Left lung (tissue), 10 donors: ENCODE results near the gene ALPG. TPM values are rescaled to one million over a fixed set of nuclear protein-coding genes. Genes with fewer than 3 reads are reported as not detected.
"Not testable (repeated sequence)": the region's sequence is repeated elsewhere in the genome, so short reads cannot be mapped to it uniquely, and the experiment has no call there.

Experiments
- ATAC-seq: fragments of 200-7000 bp; cut with Tn5 transposase; one replicate; pipeline ENCODE4 v1.9.1; 2020; ENCODE audit warnings: moderate library complexity
- DNase-seq, 4 donors: peaks; one replicate each; pipeline ENCODE4 v3.0.0-alpha.2; 2013 to 2020
- H3K27ac ChIP-seq, 2 donors: fragments of 200-600 bp; sonication (generic) in 1 of 2; one replicate each; pipeline versions ENCODE4 v1.5.0 to v1.8.0; 2020 to 2021
- H3K27me3 ChIP-seq, 2 donors: fragments of 200-600 bp; sonication (generic) in 1 of 2; one replicate each; pipeline versions ENCODE4 v1.5.0 to v1.8.0; 2020 to 2021
- H3K36me3 ChIP-seq, 2 donors: fragments of 200-600 bp; sonication (generic) in 1 of 2; one replicate each; pipeline versions ENCODE4 v1.5.0 to v1.8.0; 2020 to 2021
- H3K4me1 ChIP-seq, 2 donors: fragments of 200-600 bp; one replicate each; pipeline ENCODE4 v1.8.0; 2021
- H3K4me3 ChIP-seq, 2 donors: fragments of 200-600 bp; sonication (generic) in 1 of 2; one replicate each; pipeline versions ENCODE4 v1.5.0 to v1.8.0; 2020 to 2021; ENCODE audit warnings: mild to moderate bottlenecking in 1 of 2
- H3K9me3 ChIP-seq, 2 donors: fragments of 200-600 bp; sonication (generic) in 1 of 2; one replicate each; pipeline versions ENCODE4 v1.5.0 to v1.8.0; 2020 to 2021
- CTCF ChIP-seq, 2 donors: fragments of 200-600 bp; sonication (generic) in 1 of 2; IDR thresholded peaks; one replicate each; pipeline versions ENCODE4 v1.5.0 to v1.8.0; 2021; ENCODE audit warnings: antibody characterized with exemption in 2 of 2
- intact Hi-C, 2 donors: fragments of 100-400 bp; cut with DNase I; formaldehyde crosslinking; loops; one replicate each; pipeline versions ENCODE4 v1.11.2 to v1.14.2; 2022
- polyA plus RNA-seq, 6 donors: library from polyadenylated mRNA; unstranded; fragments of 120-200 nt; gene quantifications; one replicate each; pipeline ENCODE4 v1.2.1, GENCODE V29; 2013; ENCODE audit not compliant: insufficient read length in 6 of 6
- total RNA-seq, 2 donors: library from RNA; stranded (reverse); fragmentation: NEBNext Ultra II Directional; extraction: Animal tissue kit (Norgen Biotek cat#: 25700); gene quantifications; one replicate each; pipeline ENCODE4 v1.2.1, GENCODE V29; 2021
- donor health status: DM: no; HTN: yes; CAD: no.
- donor health status: DM: no; HTN: no; CAD: no.

ALPG gene
- total and polyA plus RNA-seq, 8 donors: 0.08 to 0.16 TPM; not detected in 6

GRCh38 chr2:232431705-232432590 is 25.3 kb downstream of the ALPG start:
- no peak for ATAC-seq
- TF ChIP-seq CTCF (IDR thresholded peaks at IDR 0.05): no peak
- intact Hi-C loops: loop anchor here in 1 of 2 donors (10.0 kb wide), 1 partner anchor 517 kb away; no protein-coding TSS in a partner anchor

GRCh38 chr2:232432598-232433184 is 26.0 kb downstream of the ALPG start:
- intact Hi-C loops: loop anchor here in 1 of 2 donors (10.0 kb wide), 1 partner anchor 518 kb away; no protein-coding TSS in a partner anchor
- ATAC-seq: no peak
- Histone ChIP-seq H3K27ac (no peak overlapping the region), H3K36me3 (no peaks in the 10 kb centered on the region), H3K9me3 (no peaks in the 10 kb centered on the region), H3K4me1 (no peaks in the 10 kb centered on the region), H3K27me3 (no peaks in the 10 kb centered on the region), H3K4me3 (no peak overlapping the region)
- TF ChIP-seq CTCF (IDR thresholded peaks at IDR 0.05): no peak
- DNase-seq: peak in 1 of 4 donors; percentile 68

More at GRCh38 chr2:232431705-232432590, 25.3 kb downstream of the ALPG start:
- H3K36me3 ChIP-seq: no peaks in the 10 kb centered on the region
- H3K4me3 ChIP-seq: no peak overlapping the region
- no peaks in the 10 kb centered on the region for H3K4me1 ChIP-seq
- H3K27ac ChIP-seq: no peak overlapping the region
- H3K27me3 ChIP-seq: peaks cover 0 to 6% of the 10 kb centered on the region in 2 donors
- H3K9me3 ChIP-seq: no peaks in the 10 kb centered on the region
- peak in 1 of 4 donors; percentile 62 for DNase-seq

GRCh38 chr2:232433622-232434021 is 27.0 kb downstream of the ALPG start:
- DNase-seq: peak in 1 of 4 donors; percentile 32
- not testable (repeated sequence) for H3K27ac ChIP-seq, H3K27me3 ChIP-seq, ATAC-seq, H3K4me3 ChIP-seq, H3K9me3 ChIP-seq, H3K36me3 ChIP-seq, H3K4me1 ChIP-seq
- intact Hi-C loops: loop anchor here in 1 of 2 donors (10.0 kb wide), 1 partner anchor 519 kb away; no protein-coding TSS in a partner anchor

GRCh38 chr2:232434091-232434490 is 27.4 kb downstream of the ALPG start:
- intact Hi-C loops: loop anchor here in 1 of 2 donors (10.0 kb wide), 1 partner anchor 519 kb away; no protein-coding TSS in a partner anchor
- H3K36me3 ChIP-seq: no peaks in the 10 kb centered on the region
- H3K27me3 ChIP-seq: peaks cover 0 to 2% of the 10 kb centered on the region in 2 donors
- no peak for TF ChIP-seq CTCF (IDR thresholded peaks at IDR 0.05)
- H3K4me1 ChIP-seq: no peaks in the 10 kb centered on the region
- no peak for ATAC-seq
- no peaks in the 10 kb centered on the region for H3K9me3 ChIP-seq
- DNase-seq: peak in 1 of 4 donors; percentile 34
- H3K4me3 ChIP-seq: no peak overlapping the region
- H3K27ac ChIP-seq: no peak overlapping the region

- Histone ChIP-seq H3K36me3 (no peaks in the 10 kb centered on the region), H3K4me3 (no peak overlapping the region), H3K27me3 (peaks cover 0 to 5% of the 10 kb centered on the region in 2 donors), H3K9me3 (no peaks in the 10 kb centered on the region), H3K4me1 (no peaks in the 10 kb centered on the region), H3K27ac (no peak overlapping the region)
- intact Hi-C loops: loop anchor here in 1 of 2 donors (10.0 kb wide), 1 partner anchor 520 kb away; no protein-coding TSS in a partner anchor
- no peak for ATAC-seq
- DNase-seq: peak in 1 of 4 donors; percentile 49
- TF ChIP-seq CTCF (IDR thresholded peaks at IDR 0.05): no peak
Observed at GRCh38 chr2:232434563-232435374, 28.1 kb downstream of the ALPG start.
